Measurements from ENCODE around the gene BLOC1S1.
"Not testable (repeated sequence)": the region's sequence is repeated elsewhere in the genome, so short reads cannot be mapped to it uniquely, and the experiment has no call there.

BLOC1S1 gene

DNA sequence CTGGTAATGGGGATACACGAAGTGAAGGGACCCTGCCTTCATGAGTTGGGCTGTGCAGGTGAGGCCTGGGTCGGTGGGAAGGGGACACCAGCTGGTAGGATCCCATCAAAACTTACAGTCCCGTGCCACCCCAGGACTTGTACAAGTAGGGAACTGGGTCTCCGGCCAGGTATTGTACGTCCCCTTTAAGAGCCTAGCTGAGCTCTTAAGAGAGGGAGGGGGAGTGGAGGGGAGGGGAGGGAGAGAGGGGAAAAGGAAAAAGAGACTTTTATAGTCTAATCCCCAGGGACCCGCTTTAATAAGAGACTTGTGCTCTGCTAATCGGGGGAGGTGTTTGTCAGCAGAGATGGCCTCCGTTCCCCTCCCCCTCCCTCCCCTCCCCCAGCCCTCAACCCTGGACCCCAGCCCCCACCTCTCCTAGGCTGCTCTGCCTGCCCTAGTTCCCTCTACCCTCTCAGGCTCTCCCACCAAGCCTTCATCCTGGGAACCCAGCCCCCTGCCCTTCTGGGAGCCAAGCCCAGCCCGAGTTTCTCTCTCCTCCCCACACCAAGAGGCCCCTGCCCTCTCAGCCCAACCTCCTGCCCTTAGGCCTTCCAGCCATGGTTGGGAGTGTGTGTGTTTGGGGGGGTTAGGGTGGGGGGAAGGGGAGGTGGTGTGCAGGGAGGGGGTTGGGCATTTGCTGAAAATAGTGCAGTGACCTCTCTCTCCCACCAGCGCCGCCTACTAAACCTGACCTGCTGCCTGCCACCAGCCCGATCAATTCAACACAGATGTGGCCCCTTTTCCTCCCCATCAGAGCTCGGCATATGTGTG, 29.7 kb downstream of the BLOC1S1 start:
- DNase-seq (ENCODE audit: low read depth) = no peak

DNA sequence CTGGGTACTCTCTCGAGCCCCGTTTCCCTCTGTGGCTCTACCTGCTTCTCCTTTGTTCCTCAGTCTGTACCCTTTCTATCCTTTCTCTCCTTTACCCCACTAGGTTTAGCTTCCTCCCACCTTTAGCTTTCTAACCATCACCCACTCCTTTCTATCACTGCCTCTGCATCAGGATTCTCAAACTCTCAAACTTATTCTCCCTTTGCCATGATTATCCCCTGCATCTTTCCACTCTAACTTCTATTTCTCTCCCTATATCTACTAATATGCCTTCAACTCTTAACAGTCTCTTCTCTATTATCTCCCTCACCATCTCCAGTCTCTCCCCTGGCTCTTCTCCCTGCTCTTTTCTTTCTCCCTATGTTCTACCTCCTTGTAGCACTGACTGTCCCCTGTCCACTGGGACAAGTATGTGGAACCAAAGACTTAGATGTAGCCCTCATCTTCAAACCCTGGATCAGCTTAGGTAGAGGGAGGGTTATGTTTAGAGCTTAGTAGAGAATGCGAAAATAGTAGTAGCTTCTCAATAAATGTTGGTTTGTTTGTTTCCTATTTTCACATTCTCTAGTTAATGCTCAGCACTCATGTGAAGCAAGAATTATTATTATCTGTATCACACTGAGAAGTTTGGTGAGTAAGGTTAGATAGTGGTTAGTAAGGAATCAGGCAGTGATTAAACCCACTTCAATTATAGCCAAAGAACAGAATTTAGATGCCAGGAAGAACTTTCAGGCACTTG, 30.5 kb downstream of the BLOC1S1 start:
- no peak for DNase-seq (ENCODE audit: low read depth)

DNA sequence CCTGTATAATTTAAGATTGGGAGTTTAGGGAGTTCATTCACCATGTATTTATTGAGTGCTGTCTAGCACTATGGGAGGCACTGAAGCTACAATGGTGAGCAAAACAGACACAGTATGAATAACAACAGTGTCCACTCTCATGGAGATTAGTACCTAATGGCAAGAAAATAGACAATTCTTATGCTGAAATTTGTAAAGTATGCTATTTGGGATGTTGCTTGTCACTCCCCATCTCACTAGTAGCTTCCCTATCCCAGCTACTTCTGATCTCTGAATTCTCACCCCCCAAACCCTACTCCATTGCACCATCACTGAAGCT, 31.0 kb downstream of the BLOC1S1 start:
- no peak for DNase-seq (ENCODE audit: low read depth)

DNA sequence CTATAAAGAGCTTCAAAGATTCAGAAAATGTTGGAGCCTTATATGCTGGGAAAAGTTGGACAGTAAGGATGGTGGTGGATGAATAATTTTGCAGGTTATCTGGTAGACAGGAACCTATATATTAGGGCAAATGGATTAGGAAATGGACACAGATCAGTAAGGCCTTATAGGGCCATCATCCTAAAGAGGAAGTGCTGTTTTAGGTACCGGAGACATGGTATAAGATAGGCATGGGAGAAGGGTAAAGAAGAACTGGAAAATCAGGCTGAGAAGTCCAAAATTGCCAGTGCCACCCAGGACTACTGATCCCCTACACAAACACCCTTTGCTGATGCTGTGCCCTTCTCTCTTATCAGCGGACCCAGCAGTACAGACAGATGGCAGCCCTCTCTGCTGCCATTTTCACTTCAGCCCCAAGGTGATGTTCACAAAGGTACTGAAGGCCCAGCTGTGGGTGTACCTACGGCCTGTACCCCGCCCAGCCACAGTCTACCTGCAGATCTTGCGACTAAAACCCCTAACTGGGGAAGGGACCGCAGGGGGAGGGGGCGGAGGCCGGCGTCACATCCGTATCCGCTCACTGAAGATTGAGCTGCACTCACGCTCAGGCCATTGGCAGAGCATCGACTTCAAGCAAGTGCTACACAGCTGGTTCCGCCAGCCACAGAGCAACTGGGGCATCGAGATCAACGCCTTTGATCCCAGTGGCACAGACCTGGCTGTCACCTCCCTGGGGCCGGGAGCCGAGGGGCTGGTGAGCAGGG, 32.6 kb downstream of the BLOC1S1 start:
- DNase-seq (ENCODE audit: low read depth) = no peak

DNA sequence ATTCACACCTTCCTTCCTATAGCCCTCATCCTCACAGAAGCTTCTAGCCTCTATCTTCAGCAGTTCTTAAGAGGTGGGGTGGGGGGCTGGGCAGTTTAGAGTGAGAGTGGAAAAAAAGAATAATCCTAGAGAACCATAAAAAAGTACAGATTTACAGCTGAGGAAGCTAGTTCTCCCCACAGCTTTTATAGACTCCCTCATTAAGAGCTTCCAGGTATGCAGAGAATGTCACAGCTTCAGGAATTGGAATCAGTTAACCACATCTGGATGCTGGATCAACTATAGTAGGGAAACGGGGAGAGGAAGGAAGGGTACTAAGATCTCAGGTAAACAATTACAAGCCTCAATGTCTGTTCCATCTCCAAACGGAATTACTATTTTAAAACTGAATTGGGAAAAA, 39.4 kb downstream of the BLOC1S1 start:
- DNase-seq (ENCODE audit: low read depth) = no peak

DNA sequence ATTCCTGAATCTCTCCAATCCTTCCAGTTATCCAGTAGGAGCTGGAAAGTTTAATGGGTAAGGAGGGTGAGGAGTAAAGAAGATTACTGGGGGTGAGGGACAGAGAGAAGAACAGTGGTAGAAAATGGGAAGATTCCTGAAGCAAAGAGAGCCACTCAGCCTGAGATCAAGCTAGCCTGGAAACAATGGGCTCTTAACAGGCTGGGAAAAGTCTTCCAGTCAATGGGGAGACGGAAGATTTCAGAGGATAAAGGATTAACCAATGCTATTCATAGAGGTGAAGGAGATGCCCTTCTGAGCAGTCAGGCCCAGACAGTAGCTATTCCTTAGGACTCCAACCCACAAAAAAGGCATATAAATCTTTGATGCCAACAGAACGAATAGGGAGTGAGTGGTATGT, 41.9 kb downstream of the BLOC1S1 start:
- no peak for DNase-seq (ENCODE audit: low read depth)

DNA sequence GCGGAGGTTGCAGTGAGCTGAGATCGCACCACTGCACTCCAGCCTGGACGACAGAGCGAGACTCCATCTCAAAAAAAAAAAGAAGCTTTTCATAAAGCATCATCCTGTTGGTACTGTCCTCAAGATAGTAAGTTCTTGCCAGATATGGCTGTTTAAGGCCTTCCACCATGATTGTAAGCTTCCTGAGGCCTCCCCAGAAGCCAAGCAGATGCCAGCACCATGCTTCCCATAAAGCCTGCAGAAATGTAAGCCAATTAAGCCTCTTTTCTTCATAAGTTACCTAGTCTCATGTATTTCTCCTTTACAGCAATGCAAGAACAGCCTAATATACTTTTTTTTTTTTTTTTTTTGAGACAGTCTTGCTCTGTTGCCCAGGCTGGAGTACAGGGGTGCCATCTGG, 42.7 kb downstream of the BLOC1S1 start:
- DNase-seq (ENCODE audit: low read depth) = not testable (repeated sequence)

DNA sequence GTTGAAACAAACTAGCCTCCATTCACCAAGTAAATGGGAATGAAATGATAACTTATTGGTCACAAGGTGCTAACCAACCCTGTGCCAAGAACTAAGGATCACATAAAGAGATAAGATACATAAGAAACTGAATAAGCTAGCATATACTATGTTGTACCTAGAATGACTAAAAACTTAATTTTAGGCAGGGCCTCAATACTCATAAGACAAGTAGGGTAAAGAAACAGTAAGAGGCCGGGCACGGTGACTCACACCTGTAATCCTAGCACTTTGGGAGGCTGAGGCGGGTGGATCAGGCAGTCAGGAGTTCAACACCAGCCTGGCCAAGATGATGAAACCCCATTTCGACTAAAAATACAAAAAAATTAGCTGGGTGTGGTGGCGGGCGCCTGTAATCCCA, 44.8 kb downstream of the BLOC1S1 start:
- DNase-seq (ENCODE audit: low read depth) = no peak

DNA sequence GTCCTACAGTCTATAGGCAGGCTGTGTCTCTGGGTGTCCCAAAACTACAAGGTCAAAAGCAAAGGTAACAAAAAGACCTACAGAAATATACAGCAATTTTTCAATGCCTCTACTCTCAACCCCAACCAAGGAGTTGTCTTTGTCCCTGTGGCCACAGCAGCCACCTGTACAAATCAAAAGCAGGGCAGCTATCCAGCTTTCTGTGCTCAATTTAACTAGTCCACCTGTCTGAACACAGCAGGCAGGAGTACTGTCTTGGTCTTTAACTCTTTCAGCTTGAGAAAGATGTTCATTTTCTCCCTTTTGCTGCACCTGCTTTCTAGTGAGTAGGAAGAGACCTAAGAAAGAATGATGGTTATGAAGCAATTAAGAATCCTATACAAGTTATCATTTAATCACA, 46.8 kb downstream of the BLOC1S1 start:
- no peak for DNase-seq (ENCODE audit: low read depth)

DNA sequence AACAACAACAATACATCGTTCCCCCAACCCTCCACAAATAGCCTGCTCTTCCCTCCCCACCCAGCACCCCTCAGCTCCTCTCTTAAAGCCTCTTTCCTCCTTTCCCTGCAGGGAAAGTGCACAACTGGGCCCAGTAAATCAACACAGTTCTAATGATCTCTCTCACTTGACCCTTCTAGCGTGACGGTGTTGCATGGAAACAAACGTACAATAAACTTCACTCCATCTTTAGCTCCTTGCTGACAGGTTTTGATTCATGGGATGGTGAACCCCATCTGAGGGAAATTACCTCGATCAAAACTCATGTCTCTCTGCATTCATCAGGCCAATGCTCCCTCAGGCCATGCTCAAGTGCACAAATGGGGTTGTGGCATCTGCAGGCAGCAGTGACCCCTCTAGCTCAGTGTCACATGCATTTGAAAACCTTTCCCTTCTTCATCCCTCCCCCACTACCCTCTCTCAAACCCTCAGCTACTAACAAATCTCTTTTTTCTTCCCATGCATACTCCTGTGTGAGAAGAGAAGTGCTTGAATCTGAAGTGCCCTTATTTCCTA, 50.0 kb downstream of the BLOC1S1 start:
- no peak for DNase-seq (ENCODE audit: low read depth)

DNA sequence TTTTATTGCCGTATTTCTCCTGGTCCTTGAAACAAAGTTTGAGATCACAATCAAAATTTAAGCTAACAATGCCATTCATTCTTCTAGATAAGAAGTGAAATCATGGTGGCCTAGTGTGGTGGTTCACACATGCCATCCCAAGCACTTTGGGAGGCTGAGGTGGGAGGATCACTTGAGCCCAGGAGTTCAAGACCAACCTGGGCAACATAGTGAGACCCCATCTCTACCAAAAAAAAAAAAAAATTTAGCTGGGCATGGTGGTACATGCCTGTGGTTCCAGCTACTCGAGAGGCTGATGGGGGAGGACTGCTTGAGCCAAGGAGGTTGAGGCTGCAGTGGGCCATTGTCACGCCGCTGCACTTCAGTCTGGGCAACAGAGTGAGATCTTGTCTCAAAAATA, 51.3 kb downstream of the BLOC1S1 start:
- DNase-seq (ENCODE audit: low read depth) = no peak
